Neural cell (in vitro differentiated cells): ENCODE measurements around the gene CAMK2N2. TPM values are rescaled to one million over a fixed set of nuclear protein-coding genes. Genes with fewer than 3 reads are reported as not detected.

ENCODE experiments used
- H2AFZ ChIP-seq: fragments of 200-600, 300-800 bp; sonication (generic), shearing (Covaris generic); 2 replicates; pipeline ENCODE4 v1.6.0; 2014; ENCODE audit warnings: low read depth, mild to moderate bottlenecking, antibody characterized with exemption, low read length, moderate library complexity
- H3F3A ChIP-seq: fragments of 200-600 bp; shearing (Covaris generic); 2 replicates; pipeline ENCODE4 v1.6.1; 2016; ENCODE audit warnings: mild to moderate bottlenecking, moderate library complexity, mixed read lengths, antibody characterized with exemption, low read length; ENCODE audit not compliant: insufficient read depth, poor library complexity, severe bottlenecking
- H3K27ac ChIP-seq: fragments of 200-600, 300-800 bp; sonication (generic), shearing (Covaris generic); 2 replicates; pipeline ENCODE4 v1.5.1; 2014; ENCODE audit warnings: mild to moderate bottlenecking, low read length, moderate library complexity
- H3K27me3 ChIP-seq: fragments of 300-800, 200-600 bp; sonication (generic), shearing (Covaris generic); 2 replicates; pipeline ENCODE4 v1.6.0; 2014; ENCODE audit warnings: mild to moderate bottlenecking, low read depth, low read length, moderate library complexity; ENCODE audit not compliant: insufficient read depth
- H3K36me3 ChIP-seq: fragments of 300-800, 200-600 bp; sonication (generic), shearing (Covaris generic); 2 replicates; pipeline ENCODE4 v1.5.1; 2014; ENCODE audit warnings: mild to moderate bottlenecking, antibody characterized with exemption, low read length, moderate library complexity; ENCODE audit not compliant: insufficient read depth
- H3K4me2 ChIP-seq: fragments of 300-800, 200-600 bp; sonication (generic), shearing (Covaris generic); 2 replicates; pipeline ENCODE4 v1.6.0; 2014; ENCODE audit warnings: mild to moderate bottlenecking, low read length
- H3K4me3 ChIP-seq: fragments of 300-800, 200-600 bp; sonication (generic), shearing (Covaris generic); 2 replicates; pipeline ENCODE4 v1.5.1; 2014; ENCODE audit warnings: mild to moderate bottlenecking, low read length, moderate library complexity
- H3K79me2 ChIP-seq: fragments of 200-600 bp; shearing (Covaris generic); replicated peaks from 2 replicates; pipeline ENCODE4 v1.6.0; 2014; ENCODE audit warnings: mild to moderate bottlenecking, low read length, moderate library complexity; ENCODE audit not compliant: insufficient read depth
- H3K9ac ChIP-seq: fragments of 300-800, 200-600 bp; sonication (generic), shearing (Covaris generic); 2 replicates; pipeline ENCODE4 v1.6.1; 2016; ENCODE audit warnings: mild to moderate bottlenecking, low read length, mixed read lengths
- H3K9me2 ChIP-seq: fragments of 200-600 bp; shearing (Covaris generic); 2 replicates; pipeline ENCODE4 v1.6.1; 2016; ENCODE audit warnings: mild to moderate bottlenecking, low read length, mixed read lengths; ENCODE audit not compliant: insufficient read depth
- H3K9me3 ChIP-seq: fragments of 200-600, 300-800 bp; sonication (generic), shearing (Covaris generic); 2 replicates; pipeline ENCODE4 v1.6.1; 2016; ENCODE audit warnings: mild to moderate bottlenecking, mixed run types, low read length, moderate library complexity, mixed read lengths
- H4K20me1 ChIP-seq: fragments of 200-600 bp; shearing (Covaris generic); 2 replicates; pipeline ENCODE4 v1.6.1; 2016; ENCODE audit warnings: mild to moderate bottlenecking, mixed run types; ENCODE audit not compliant: insufficient read depth
- CTCF ChIP-seq: fragments of 450-650 bp; IDR thresholded peaks from 2 replicates; pipeline ENCODE4 v1.5.1; 2014; ENCODE audit warnings: antibody characterized with exemption, mild to moderate bottlenecking, moderate library complexity; ENCODE audit not compliant: poor library complexity, severe bottlenecking
- EP300 ChIP-seq: fragments of 450-650 bp; conservative IDR thresholded peaks from 2 replicates; pipeline ENCODE4 v1.6.1; 2014; ENCODE audit warnings: antibody characterized with exemption, mild to moderate bottlenecking, moderate library complexity; ENCODE audit not compliant: poor library complexity, severe bottlenecking
- EZH2 ChIP-seq: fragments of 200-600, 300-800 bp; shearing (Covaris generic), sonication (generic); IDR thresholded peaks from 2 replicates; pipeline ENCODE4 v1.6.1; 2014; ENCODE audit warnings: antibody characterized with exemption, low read length, borderline replicate concordance, mild to moderate bottlenecking; ENCODE audit not compliant: insufficient read depth, poor library complexity, severe bottlenecking
- MXI1 ChIP-seq: fragments of 450-650 bp; conservative IDR thresholded peaks from 2 replicates; pipeline ENCODE4 v1.6.1; 2014; ENCODE audit warnings: antibody characterized with exemption, mild to moderate bottlenecking; ENCODE audit not compliant: poor library complexity, severe bottlenecking
- POLR2AphosphoS5 ChIP-seq: IDR thresholded peaks from 2 replicates; pipeline ENCODE4 v1.6.1; 2012
- RAD21 ChIP-seq: fragments of 450-650 bp; conservative IDR thresholded peaks from 2 replicates; pipeline ENCODE4 v1.6.1; 2014; ENCODE audit warnings: antibody characterized with exemption, mild to moderate bottlenecking, moderate library complexity
- REST ChIP-seq: IDR thresholded peaks from 2 replicates; pipeline ENCODE4 v1.6.1; 2012; ENCODE audit warnings: borderline replicate concordance
- SMC3 ChIP-seq: fragments of 450-650 bp; conservative IDR thresholded peaks from 2 replicates; pipeline ENCODE4 v1.6.1; 2014; ENCODE audit warnings: antibody characterized with exemption, mild to moderate bottlenecking, moderate library complexity; ENCODE audit not compliant: poor library complexity
- TAF1 ChIP-seq: IDR thresholded peaks from 2 replicates; pipeline ENCODE4 v1.6.1; 2012; ENCODE audit warnings: low read depth
- polyA plus RNA-seq: library from polyadenylated mRNA; depleted of rRNA; stranded (reverse); fragments of >200 nt; gene quantifications from 2 replicates; pipeline ENCODE4 v1.2.3, GENCODE V29; 2014

Gene CAMK2N2
- polyA plus RNA-seq, 1 donor from 2014 or later = 2.8 TPM

DNA sequence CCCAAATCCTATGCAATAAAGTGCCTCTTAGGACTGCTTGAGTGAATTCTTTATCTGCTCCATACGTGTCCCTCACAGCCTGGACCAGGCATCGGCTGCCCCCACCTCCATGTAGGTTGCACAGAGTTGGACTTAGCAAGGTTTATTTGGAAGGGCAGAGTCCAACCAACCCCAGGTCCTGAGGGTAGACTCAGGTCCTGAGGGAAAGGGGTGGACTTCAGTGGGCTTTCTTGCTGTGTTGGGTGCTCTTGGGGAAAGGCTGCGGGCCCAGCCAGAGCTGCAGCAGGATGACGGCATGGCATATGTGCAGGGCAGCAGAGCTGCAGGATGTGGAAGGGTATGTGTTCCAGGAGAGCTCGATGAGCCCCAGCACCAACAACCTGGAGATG, 19.1 kb downstream of the CAMK2N2 start:
- H3K9me3 ChIP-seq = no peaks in the 10 kb centered on the region
- H3K9ac ChIP-seq = no peak overlapping the region
- no peak overlapping the region for H3K4me2 ChIP-seq
- no peak overlapping the region for H2AFZ ChIP-seq
- TF ChIP-seq CTCF (no peak), EP300 (no peak), TAF1 (no peak), SMC3 (no peak), RAD21 (no peak), MXI1 (no peak), REST (no peak), EZH2 (no peak), POLR2AphosphoS5 (no peak)
- no peaks in the 10 kb centered on the region for H3K27me3 ChIP-seq
- H3F3A ChIP-seq = no peaks in the 10 kb centered on the region
- H4K20me1 ChIP-seq = no peaks in the 10 kb centered on the region
- no peak overlapping the region for H3K4me3 ChIP-seq
- H3K27ac ChIP-seq = no peak overlapping the region
- H3K36me3 ChIP-seq = no peaks in the 10 kb centered on the region
- H3K9me2 ChIP-seq = no peaks in the 10 kb centered on the region
- no peaks in the 10 kb centered on the region for H3K79me2 ChIP-seq

DNA sequence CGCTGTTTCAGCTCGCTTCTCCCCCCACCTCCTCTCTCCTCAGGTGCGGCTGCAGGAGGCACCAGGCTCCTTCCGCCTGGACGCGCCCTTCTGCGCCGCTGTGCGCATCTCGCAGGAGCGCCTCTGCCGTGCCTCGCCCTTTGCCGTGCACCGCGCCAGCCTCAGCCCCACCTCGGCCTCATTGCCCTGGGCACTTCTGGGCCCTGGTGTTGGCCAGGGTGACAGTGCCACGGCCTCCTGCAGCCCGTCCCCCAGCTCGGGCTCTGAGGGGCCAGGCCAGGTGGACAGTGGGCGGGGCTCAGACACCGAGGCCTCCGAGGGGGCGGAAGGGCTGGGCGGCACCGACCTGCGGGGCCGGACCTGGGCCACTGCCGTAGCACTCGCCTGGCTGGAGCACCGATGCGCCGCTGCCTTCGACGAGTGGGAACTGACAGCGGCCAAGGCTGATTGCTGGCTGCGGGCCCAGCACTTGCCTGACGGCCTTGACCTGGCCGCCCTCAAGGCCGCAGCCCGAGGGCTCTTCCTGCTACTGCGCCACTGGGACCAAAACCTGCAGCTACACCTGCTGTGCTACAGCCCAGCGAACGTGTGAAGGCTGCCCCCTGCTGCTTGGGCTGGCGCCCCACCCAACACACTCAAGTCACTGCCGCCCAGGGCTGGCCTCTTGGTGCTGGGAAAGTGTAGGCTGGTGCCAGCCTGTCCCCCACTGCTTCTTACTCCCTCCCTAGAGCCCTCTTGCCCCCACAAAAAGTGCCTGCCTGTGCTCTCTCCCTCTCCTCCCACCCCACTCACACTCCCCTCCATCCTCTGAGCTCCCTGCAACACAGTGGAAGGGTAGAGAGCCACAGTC, 19.7 kb downstream of the CAMK2N2 start:
- H2AFZ ChIP-seq = no peak overlapping the region
- H3F3A ChIP-seq = no peaks in the 10 kb centered on the region
- H3K79me2 ChIP-seq = no peaks in the 10 kb centered on the region
- TF ChIP-seq POLR2AphosphoS5 (no peak), CTCF (peak; percentile 20)
- no peaks in the 10 kb centered on the region for H4K20me1 ChIP-seq
- no peaks in the 10 kb centered on the region for H3K9me2 ChIP-seq
- no peaks in the 10 kb centered on the region for H3K36me3 ChIP-seq
- H3K27ac ChIP-seq = no peak overlapping the region
- no peak overlapping the region for H3K4me2 ChIP-seq
- H3K9ac ChIP-seq = no peak overlapping the region
- no peak overlapping the region for H3K4me3 ChIP-seq
- H3K27me3 ChIP-seq = no peaks in the 10 kb centered on the region
- H3K9me3 ChIP-seq = no peaks in the 10 kb centered on the region
